SW 1271 (cell line): ENCODE results near the gene ACTA2.
A peak's percentile ranks its signal among the peaks of the same experiment; 100 is the strongest.

Experiments
- DNase-seq, 2 experiments: peaks; one replicate each; lab custom pipeline; 2025; lab: John Stamatoyannopoulos, UW

The ACTA2 gene

GRCh38 chr10:88952647-88953111 is at the start of gene ACTA2:
TSS of gene ACTA2 (minus strand) at chr10:88952773. CDS start at chr10:88948930, 3,843 bp downstream.
- no peak for DNase-seq

GRCh38 chr10:89001729-89002072 is 49.1 kb upstream of the ACTA2 start:
- no peak for DNase-seq

DNA sequence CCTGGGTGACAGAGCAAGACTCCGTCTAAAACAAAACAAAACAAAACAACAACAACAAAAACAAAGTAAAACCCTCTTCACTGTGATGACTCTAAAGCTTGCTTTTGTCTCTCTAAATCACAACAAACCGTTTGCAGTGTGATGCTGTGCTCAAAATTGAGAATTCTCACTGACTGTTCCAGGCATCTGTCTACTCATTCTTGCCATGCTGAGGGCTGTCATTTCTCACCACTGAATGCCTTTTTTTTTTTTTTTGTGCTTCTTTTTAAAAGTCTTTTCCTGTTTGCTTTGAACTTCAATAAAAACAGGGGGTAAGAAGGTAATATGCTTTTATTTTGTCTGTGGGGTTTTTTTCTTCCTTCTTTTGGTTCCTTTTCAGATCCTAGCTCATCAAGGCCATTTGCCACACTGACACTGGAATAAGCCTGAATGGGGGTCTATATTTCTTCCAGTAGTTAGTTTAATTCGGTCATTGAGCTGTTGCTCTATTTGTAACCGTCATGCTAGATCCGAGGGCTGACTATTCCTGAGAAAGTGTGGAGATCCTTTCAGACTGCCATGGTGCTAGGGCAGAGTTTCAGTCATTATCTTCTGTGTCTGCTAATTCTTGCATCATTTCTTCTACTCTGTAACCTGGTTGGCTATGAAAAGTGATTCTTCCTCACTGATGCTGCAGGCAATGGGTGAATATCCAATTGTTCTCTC is 48.6 kb upstream of the ACTA2 start:
- DNase-seq, result no peak

- no peak for DNase-seq
These were observed 47.1 kb upstream of the ACTA2 start for GRCh38 chr10:88999625-89000024.

GRCh38 chr10:88996927-88997326 is 44.4 kb upstream of the ACTA2 start:
- no peak for DNase-seq

DNA sequence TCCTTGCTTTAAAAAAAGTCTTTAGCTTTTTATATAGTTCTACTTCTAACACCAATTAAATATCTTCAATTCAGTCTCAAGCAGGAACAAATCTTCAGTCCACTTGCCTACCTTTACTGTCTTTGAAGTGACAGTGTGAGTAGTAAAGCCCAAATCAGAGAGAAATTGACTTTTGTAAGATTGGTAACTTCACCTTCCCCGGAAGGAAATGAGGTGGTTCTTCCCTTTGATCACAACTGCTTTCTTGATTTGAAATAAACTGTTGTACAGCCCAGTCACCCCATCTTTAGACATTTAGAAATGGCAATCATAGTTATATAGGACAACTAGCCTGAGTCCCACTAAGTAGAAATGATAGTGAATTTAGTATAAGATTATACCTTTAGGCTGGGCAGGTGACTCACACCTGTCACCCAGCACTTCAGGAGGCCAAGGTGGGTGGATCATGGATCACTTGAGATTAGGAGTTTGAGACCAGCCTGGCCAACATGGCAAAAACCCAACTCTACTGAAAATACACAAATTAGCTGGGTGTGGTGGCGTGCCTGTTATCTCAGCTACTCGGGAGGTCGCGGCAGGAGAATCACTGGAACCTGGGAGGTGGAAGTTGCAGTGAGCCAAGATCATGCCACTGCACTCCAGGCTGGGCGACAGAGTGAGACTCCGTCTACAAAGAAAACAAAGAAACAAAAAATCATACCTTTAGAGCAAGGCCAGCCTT is 42.7 kb upstream of the ACTA2 start:
- DNase-seq, result no peak

DNA sequence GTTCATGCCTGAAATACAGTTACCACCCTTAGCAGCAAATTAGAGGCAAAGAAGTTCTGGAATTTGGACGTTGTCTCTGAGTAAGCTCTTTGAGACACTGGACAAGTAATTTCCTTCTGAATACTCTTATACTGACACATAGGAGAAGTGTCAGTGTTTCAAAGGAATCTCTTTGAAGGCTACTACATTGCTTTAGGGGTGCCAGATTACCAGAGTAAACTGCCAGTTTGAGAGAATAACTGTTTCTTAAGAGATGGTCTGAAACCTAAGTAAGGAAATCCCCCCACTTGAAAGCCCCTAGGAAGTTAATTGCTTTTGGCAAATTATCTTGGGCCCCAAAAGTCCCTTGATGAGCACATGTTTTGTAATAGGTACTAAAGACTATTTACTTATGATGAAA is 41.4 kb upstream of the ACTA2 start:
- no peak for DNase-seq

GRCh38 chr10:88992921-88993524 is 40.5 kb upstream of the ACTA2 start:
- no peak for DNase-seq

- DNase-seq, result no peak
These were observed 39.3 kb upstream of the ACTA2 start for GRCh38 chr10:88991899-88992320.

DNA sequence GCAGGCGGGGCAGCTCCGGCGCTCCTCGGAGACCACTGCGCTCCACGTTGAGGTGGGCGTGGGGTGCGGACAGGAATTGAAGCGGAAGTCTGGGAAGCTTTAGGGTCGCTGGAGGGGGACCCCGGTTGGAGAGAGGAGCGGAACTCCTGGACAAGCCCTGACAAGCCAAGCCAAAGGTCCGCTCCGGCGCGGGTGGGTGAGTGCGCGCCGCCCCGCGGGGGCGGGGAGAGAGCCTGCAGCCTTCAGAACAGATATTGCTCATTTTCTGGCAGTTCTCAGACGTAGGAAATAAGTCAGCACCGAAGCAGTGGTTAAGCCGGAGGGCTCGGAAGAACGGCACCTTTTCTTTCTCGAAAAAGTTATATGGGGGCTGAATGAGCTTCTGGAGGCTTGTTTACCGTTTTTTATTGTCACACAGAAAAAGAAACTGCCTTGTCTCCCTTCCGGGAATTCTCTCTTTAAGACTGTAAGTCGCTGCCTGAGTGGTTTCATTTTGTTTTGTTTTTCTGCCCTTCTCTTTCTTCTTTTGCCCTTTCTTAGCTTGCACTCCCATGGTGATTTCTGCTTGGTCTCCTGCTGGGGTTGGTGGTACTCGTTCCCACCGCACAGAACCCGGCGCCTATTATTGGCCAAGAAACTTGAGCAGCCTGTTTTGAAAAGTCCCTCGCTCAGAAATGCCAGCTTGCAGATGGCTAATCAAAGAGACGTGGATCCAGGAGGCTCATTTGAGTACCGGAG is 38.8 kb upstream of the ACTA2 start:
- peak in 1 of 2 experiments; percentile 50 for DNase-seq

DNA sequence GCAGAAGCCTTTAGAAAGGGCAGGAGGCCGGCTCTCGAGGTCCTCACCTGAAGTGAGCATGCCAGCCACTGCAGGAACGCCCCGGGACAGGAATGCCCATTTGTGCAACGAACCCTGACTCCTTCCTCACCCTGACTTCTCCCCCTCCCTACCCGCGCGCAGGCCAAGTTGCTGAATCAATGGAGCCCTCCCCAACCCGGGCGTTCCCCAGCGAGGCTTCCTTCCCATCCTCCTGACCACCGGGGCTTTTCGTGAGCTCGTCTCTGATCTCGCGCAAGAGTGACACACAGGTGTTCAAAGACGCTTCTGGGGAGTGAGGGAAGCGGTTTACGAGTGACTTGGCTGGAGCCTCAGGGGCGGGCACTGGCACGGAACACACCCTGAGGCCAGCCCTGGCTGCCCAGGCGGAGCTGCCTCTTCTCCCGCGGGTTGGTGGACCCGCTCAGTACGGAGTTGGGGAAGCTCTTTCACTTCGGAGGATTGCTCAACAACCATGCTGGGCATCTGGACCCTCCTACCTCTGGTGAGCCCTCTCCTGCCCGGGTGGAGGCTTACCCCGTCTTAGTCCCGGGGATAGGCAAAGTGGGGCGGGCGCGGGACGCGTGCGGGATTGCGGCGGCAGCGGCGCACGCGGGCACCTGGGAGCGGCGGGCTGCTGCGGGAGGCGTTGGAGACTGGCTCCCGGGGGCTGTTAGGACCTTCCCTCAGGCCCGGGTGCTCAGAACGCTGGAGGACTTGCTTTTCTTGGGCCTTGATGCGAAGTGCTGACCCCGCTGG is 38.0 kb upstream of the ACTA2 start, which contains the start of gene FAS:
Gene FAS, plus strand, starts transcription at position 415 of the 777 bp plus-strand sequence. Its CDS starts 79 bp downstream, at position 494.
- peak in 1 of 2 experiments; percentile 11 for DNase-seq

DNA sequence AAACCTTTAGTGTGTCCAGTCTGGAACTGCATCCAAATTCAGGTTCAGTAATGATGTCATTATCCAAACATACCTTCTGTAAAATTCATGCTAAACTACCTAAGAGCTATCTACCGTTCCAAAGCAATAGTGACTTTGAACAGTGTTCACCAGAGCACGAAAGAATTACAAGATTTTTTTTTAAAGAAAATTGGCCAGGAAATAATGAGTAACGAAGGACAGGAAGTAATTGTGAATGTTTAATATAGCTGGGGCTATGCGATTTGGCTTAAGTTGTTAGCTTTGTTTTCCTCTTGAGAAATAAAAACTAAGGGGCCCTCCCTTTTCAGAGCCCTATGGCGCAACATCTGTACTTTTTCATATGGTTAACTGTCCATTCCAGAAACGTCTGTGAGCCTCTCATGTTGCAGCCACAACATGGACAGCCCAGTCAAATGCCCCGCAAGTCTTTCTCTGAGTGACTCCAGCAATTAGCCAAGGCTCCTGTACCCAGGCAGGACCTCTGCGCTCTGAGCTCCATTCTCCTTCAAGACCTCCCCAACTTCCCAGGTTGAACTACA is 37.3 kb upstream of the ACTA2 start:
- no peak for DNase-seq

DNA sequence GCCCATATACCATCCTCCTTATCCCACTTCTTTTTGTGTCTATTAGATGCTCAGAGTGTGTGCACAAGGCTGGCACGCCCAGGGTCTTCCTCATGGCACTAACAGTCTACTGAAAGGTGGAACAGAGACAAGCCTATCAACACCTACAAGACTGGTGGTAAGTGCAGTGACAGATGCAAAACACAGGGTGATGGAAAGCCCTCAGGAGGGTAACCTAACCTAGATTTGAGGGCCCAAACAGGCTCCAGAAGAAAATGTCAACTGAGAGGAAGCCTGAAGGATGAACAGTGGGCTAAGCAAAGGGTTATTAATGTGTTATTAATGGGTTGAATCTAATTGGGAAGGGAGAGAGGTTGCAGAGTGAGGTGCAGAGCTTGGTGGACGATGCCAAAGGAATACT is 36.9 kb upstream of the ACTA2 start:
- no peak for DNase-seq

DNA sequence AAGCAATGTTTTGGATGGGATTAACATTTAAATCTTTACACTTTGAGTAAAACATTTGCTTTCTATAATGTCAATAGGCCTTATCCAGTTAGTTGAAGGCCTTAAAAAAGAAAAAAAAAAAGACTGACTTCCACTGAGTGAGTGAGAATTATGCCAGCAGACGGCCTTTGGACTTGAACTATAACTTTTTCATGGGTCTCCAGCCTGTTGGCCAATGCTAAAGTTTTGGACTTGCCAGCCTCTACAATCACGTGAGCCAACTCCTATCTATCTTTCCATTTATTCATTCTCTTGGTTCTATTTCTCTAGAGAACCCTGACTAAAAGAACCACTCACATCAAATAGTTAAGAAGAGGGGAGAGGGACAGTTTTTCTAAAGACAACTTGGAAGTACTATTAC is 35.3 kb upstream of the ACTA2 start:
- DNase-seq, result no peak

DNA sequence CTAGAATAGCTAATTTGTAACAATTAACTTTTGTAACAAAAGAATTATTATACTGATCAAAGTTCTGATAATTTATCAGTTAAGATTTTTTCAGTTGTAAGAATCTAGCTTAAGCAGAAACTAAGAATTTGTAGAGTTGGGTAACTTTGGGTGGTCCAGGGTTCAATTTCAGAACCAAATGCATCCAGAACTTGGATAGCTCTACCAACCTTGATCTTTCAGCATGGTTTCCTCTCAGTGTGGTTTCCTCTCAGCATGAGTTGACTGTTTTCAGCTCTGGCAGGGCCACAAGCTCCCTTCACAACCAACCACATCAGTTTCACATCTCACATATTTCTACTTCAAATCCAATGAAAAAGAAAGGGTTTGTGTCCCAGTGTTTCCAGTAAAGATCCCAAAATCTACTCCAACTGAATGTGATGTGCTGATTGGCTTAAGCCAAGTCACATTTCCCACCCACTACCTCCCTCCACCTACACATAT is 34.7 kb upstream of the ACTA2 start:
- no peak for DNase-seq

GRCh38 chr10:88986549-88987242 is 34.1 kb upstream of the ACTA2 start:
- peak in 1 of 2 experiments; percentile 25 for DNase-seq

DNA sequence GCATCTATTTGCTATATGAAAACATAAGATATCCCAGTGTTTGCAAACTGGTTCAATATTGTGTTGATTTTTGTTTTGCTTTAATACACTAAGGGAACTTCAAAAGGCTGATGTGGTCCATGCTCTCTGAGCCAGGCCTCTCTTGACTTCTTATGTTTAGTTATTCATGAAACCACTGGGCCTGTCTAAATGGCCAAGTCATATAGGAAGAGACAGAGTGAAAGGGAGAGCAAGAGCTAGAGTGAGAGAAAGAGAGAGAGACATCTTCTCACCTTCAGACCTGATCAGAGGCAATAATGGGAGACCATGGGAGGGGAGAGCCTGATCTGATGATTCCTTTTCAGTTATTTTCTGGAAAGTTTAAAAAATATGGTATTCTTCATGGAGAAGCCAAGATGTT is 32.0 kb upstream of the ACTA2 start:
- DNase-seq, result no peak

- DNase-seq, result no peak
These were observed 31.4 kb upstream of the ACTA2 start for GRCh38 chr10:88983939-88984338.

DNA sequence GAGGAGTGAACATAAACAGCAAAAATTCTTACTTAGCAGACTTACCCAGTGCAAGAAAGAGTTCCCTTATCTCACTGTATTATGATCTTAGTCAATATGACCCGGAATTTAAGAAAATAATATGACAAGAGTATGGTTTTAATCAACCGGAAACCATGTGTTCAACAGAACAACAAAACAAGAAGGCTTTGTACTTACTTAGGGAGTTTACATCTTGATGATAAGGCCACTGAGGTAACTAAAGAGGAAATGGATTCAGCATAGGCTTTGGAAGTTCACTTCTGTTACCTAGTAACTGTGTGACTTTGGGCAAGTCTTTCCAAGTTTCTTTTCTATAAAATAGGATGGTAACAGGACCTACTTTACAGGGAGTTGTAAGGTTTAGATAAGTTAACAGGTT is 30.6 kb upstream of the ACTA2 start:
- DNase-seq, result no peak

DNA sequence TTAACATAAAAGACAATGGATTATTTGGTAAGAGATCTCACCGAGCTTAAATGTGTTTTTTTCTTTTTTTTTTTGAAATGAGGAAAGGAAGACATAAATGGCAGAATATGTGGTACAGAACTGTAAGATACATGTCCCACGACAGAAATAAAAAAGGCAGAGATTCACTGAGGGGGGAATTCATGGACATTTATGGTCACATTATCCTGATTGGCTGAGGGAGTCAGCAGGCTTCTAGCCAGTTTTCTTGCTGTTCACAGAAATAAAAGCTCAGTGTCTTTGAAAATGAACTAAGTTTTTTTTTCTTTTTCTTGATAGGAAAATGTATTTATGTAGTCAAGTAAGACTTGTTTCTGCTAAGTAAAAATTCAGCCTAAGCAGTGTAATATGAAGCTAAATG is 29.8 kb upstream of the ACTA2 start:
- DNase-seq, result no peak
